ENCODE data around the gene MMADHC. TPM values are rescaled to one million over a fixed set of nuclear protein-coding genes. Genes with fewer than 3 reads are reported as not detected.
A peak's percentile ranks its signal among the peaks of the same experiment; 100 is the strongest.

MMADHC gene
- total and polyA plus RNA-seq, 9 of the 15 experiments (the other 6 are each of a cell fraction or from before 2014, with no cell fraction given) = 187 to 850 (median 271) TPM

- TF ChIP-seq ZHX1 (conservative IDR thresholded peaks at IDR 0.05; ENCODE audit: low read length) (peak; percentile 62; the same call in 1 of the 2 replicates), HCFC1 (IDR thresholded peaks at IDR 0.05; ENCODE audit: low read depth, low read length) (peak; percentile 79), MBD2 (IDR thresholded peaks at IDR 0.05; ENCODE audit: borderline replicate concordance, low read depth) (peak; percentile 83; the same call in 1 of the 2 replicates), LARP7 (IDR thresholded peaks at IDR 0.05) (0 out of 2 replicates have a peak, but pooled peaks have one; percentile 72), SIN3B (IDR thresholded peaks at IDR 0.05; ENCODE audit: low read depth) (0 out of 2 replicates have a peak, but pooled peaks have one; percentile 7), RBM15 (IDR thresholded peaks at IDR 0.05; ENCODE audit: insufficient read depth, low read length) (no peak), SIN3A (IDR thresholded peaks at IDR 0.05; ENCODE audit: borderline replicate concordance in 2 of 2, control insufficient read depth in 1 of 2, low read depth in 2 of 2, low read length in 2 of 2) (peak; percentile 47 to 79; a peak in 2 of 4 replicates), ZNF740 (CRISPR knock-in tag; IDR thresholded peaks at IDR 0.05) (no peak), ZNF740 (tag; IDR thresholded peaks at IDR 0.05) (no peak), FOXK2 (conservative IDR thresholded peaks at IDR 0.05 in 1 of 2, IDR thresholded peaks at IDR 0.05 in 1 of 2; ENCODE audit: low read depth in 2 of 2) (peak; percentile 60 to 63; a peak in 2 of 4 replicates), BRD9 (IDR thresholded peaks at IDR 0.05; ENCODE audit: low read depth, partially characterized antibody) (peak; percentile 94), ATF1 (CRISPR knock-in tag; IDR thresholded peaks at IDR 0.05) (no peak), ATF1 (tag; IDR thresholded peaks at IDR 0.05) (peak; percentile 94), L3MBTL2 (IDR thresholded peaks at IDR 0.05) (peak; percentile 82), ZKSCAN1 (IDR thresholded peaks at IDR 0.05; ENCODE audit: low read depth, low read length) (peak; percentile 79), SOX6 (IDR thresholded peaks at IDR 0.05) (peak; percentile 42; the same call in 1 of the 2 replicates), HDAC2 (IDR thresholded peaks at IDR 0.05) (peak; percentile 65), TBP (optimal IDR thresholded peaks at IDR 0.05; ENCODE audit: low read depth, low read length) (peak; percentile 96)
- TF ChIP-seq, protein P1, sequence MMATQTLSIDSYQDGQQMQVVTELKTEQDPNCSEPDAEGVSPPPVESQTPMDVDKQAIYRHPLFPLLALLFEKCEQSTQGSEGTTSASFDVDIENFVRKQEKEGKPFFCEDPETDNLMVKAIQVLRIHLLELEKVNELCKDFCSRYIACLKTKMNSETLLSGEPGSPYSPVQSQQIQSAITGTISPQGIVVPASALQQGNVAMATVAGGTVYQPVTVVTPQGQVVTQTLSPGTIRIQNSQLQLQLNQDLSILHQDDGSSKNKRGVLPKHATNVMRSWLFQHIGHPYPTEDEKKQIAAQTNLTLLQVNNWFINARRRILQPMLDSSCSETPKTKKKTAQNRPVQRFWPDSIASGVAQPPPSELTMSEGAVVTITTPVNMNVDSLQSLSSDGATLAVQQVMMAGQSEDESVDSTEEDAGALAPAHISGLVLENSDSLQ (IDR thresholded peaks at IDR 0.05) = peak; percentile 51; the same call in 1 of the 2 replicates
- TF ChIP-seq, protein P2, sequence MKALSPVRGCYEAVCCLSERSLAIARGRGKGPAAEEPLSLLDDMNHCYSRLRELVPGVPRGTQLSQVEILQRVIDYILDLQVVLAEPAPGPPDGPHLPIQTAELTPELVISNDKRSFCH (CRISPR knock-in tag; IDR thresholded peaks at IDR 0.05) = no peak
- TF ChIP-seq, protein P2 (tag; IDR thresholded peaks at IDR 0.05) = peak; percentile 71; the same call in 1 of the 2 replicates
- TF ChIP-seq, protein P3, sequence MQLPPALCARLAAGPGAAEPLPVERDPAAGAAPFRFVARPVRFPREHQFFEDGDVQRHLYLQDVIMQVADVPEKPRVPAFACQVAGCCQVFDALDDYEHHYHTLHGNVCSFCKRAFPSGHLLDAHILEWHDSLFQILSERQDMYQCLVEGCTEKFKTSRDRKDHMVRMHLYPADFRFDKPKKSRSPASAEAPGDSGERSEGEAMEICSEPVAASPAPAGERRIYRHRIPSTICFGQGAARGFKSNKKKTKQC (CRISPR knock-in tag; IDR thresholded peaks at IDR 0.05) = peak; percentile 92
- TF ChIP-seq, protein P4, sequence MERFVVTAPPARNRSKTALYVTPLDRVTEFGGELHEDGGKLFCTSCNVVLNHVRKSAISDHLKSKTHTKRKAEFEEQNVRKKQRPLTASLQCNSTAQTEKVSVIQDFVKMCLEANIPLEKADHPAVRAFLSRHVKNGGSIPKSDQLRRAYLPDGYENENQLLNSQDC (CRISPR knock-in tag; IDR thresholded peaks at IDR 0.05) = peak; percentile 78; the same call in 1 of the 2 replicates
These were observed at the start of gene MMADHC (continued) for GRCh38 chr2:149587220-149587949.

Data from K562 (cell line).